BJ (cell line): ENCODE results near the gene SLC25A36. TPM values are rescaled to one million over a fixed set of nuclear protein-coding genes. Genes with fewer than 3 reads are reported as not detected.

Source experiments
- CTCF ChIA-PET: fragments of 350-600 bp; formaldehyde crosslinking; extraction: SDS; loops from one replicate; lab custom pipeline; 2021; ENCODE audit warnings: antibody characterized with exemption, inconsistent platforms; lab: Yijun Ruan, JAX
- POLR2A ChIA-PET: fragments of 300-600 bp; sonication (Branson Sonifier 250); formaldehyde crosslinking; extraction: SDS; loops from one replicate; lab custom pipeline; 2021; ENCODE audit warnings: antibody characterized with exemption; lab: Charles Lee
- DNase-seq: peaks from one replicate; pipeline ENCODE4 v3.0.0-alpha.2; 2011; ENCODE audit warnings: low read depth
- H3K27me3 ChIP-seq: 2 replicates; pipeline ENCODE4 v1.6.0; 2011; ENCODE audit warnings: low read length; ENCODE audit not compliant: control insufficient read depth, insufficient read depth
- H3K36me3 ChIP-seq: 2 replicates; pipeline ENCODE4 v1.5.1; 2011; ENCODE audit warnings: low read length; ENCODE audit not compliant: control insufficient read depth, insufficient read depth
- H3K4me3 ChIP-seq: 2 replicates; pipeline ENCODE4 v1.5.1; 2011; ENCODE audit warnings: low read depth, mild to moderate bottlenecking, control low read depth, low read length
- CTCF ChIP-seq: IDR thresholded peaks from 2 replicates; pipeline ENCODE4 v1.5.1; 2011; ENCODE audit warnings: low read depth, mild to moderate bottlenecking, control low read depth, inconsistent platforms, low read length, moderate library complexity; ENCODE audit not compliant: insufficient read depth
- polyA plus RNA-seq: library from polyadenylated mRNA; depleted of rRNA; stranded (reverse); fragments of >200 nt; gene quantifications from 2 replicates; pipeline ENCODE4 v1.2.3, GENCODE V29; 2011

SLC25A36 gene
- polyA plus RNA-seq, 1 experiment = 32.0 TPM

- TF ChIP-seq CTCF = no peak
- ChIA-PET CTCF (interaction anchor here (0.7 kb wide), 1 partner anchor 13 kb away, joined by 4 read pairs; no protein-coding TSS in a partner anchor), POLR2A (no interaction called here)
- no peak overlapping the region for H3K4me3 ChIP-seq
- no peak for DNase-seq
- H3K36me3 ChIP-seq = no peaks in the 10 kb centered on the region
- H3K27me3 ChIP-seq = no peaks in the 10 kb centered on the region
These were observed 38.8 kb upstream of the SLC25A36 start for GRCh38 chr3:140902791-140903190.

GRCh38 chr3:140903196-140903595 lies 38.4 kb upstream of the SLC25A36 start:
- ChIA-PET POLR2A (no interaction called here), CTCF (interaction anchor here (0.7 to 1.5 kb wide), 2 partner anchors 12 to 13 kb away, joined by 4 to 8 read pairs; no protein-coding TSS in a partner anchor)
- Histone ChIP-seq H3K36me3 (no peaks in the 10 kb centered on the region), H3K4me3 (no peak overlapping the region), H3K27me3 (no peaks in the 10 kb centered on the region)
- no peak for TF ChIP-seq CTCF
- no peak for DNase-seq

DNA sequence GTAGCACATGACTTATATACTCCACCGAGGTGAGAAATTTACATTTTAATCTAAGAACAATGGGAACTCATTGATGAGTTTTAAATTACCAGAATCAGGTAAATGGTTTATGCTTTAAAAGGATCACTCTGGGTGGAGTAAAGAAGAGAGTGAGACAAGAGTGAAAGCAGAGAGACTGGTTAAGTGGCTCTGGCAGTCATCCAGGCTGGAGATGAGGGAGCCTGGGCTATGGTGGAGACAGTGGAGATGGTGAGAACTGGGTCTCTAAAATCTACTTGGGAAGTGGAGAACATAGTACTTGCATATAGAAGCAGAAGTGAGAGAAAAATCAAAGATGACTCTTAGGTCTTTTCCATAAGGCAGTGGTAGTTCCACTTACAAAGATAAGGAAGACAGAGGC lies 37.1 kb upstream of the SLC25A36 start:
- H3K27me3 ChIP-seq = no peaks in the 10 kb centered on the region
- POLR2A ChIA-PET = no interaction called here
- CTCF ChIA-PET = interaction anchor here (1.5 to 2.1 kb wide), 2 partner anchors 12 to 288 kb away, joined by 5 to 8 read pairs; no protein-coding TSS in a partner anchor
- no peak overlapping the region for H3K4me3 ChIP-seq
- no peak for TF ChIP-seq CTCF
- no peak for DNase-seq
- no peaks in the 10 kb centered on the region for H3K36me3 ChIP-seq

DNA sequence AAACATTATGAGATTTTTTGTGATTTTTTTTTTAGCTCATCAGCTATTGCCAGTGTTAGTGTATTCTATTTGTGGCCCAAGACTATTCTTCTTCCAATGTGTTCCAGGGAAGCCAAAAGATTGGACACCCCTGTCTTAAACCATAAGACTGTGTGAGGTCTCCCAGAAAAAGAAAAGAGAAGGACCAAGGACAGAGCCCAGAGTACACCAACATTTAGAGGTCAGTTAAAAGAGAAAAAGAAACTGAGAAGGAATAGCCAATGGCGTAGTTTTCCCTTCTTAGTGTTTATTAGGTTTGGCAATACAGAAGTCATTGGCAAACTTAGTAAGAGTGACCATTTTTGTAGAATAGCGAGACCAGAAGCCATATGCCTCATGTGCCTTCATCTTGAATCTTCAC lies 36.1 kb upstream of the SLC25A36 start:
- Histone ChIP-seq H3K27me3 (no peaks in the 10 kb centered on the region), H3K36me3 (no peaks in the 10 kb centered on the region), H3K4me3 (no peak overlapping the region)
- no peak for DNase-seq
- ChIA-PET CTCF (interaction anchor here (0.7 to 2.1 kb wide), 2 partner anchors 18 to 287 kb away, joined by 3 to 5 read pairs; no protein-coding TSS in a partner anchor), POLR2A (no interaction called here)
- no peak for TF ChIP-seq CTCF

DNA sequence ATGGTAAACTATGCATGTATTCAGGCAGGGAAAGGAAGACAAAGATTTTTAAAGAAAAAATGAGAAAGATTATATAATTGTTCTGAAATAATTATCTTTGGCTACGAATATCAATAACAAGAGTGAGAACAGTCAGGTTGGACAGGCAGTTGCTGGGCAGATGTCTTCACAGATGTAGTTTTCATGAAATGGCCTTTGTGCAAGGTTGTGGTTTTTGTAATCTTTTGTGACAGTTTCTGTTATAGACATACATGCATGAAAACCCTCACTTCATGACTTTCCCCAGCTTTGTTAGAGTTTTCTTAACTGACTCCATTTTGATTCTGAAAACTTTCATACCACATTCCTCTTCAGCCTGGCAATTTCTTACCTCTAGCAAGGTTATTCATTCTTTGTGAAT lies 34.9 kb upstream of the SLC25A36 start:
- DNase-seq = no peak
- H3K4me3 ChIP-seq = no peak overlapping the region
- no peaks in the 10 kb centered on the region for H3K36me3 ChIP-seq
- ChIA-PET CTCF (no interaction called here), POLR2A (no interaction called here)
- H3K27me3 ChIP-seq = no peaks in the 10 kb centered on the region
- no peak for TF ChIP-seq CTCF
